ENCODE data around the gene DPP6.

- no peak for TF ChIP-seq CTCF (IDR thresholded peaks at IDR 0.05; ENCODE audit: insufficient read depth, low read depth, low read length)
- TF ChIP-seq EZH2 (IDR thresholded peaks at IDR 0.05; ENCODE audit: insufficient read depth, low read length) = no peak
These were observed 858.8 kb downstream of the DPP6 start for GRCh38 chr7:154910977-154911376.
